HEK293T (cell line): Measurements from ENCODE around the gene ABCC6.

ENCODE experiments used
- BHLHE40 ChIP-seq: fragments of 450-650 bp; IDR thresholded peaks from 2 replicates; pipeline ENCODE4 v1.6.1; 2016; ENCODE audit warnings: mild to moderate bottlenecking, moderate library complexity, borderline replicate concordance
- CTBP1 ChIP-seq: fragments of 450-650 bp; IDR thresholded peaks from 2 replicates; pipeline ENCODE4 v1.6.1; 2016; ENCODE audit warnings: borderline replicate concordance
- ELF4 ChIP-seq: fragments of 450-650 bp; IDR thresholded peaks from 2 replicates; pipeline ENCODE4 v1.6.1; 2017; ENCODE audit warnings: antibody characterized with exemption
- FOXA1 ChIP-seq: fragments of 450-650 bp; IDR thresholded peaks from 2 replicates; pipeline ENCODE4 v1.6.1; 2016; ENCODE audit warnings: mild to moderate bottlenecking
- FOXK2 ChIP-seq: fragments of 450-650 bp; IDR thresholded peaks from 2 replicates; pipeline ENCODE4 v1.6.1; 2016; ENCODE audit warnings: mild to moderate bottlenecking
- FOXM1 ChIP-seq: fragments of 450-650 bp; IDR thresholded peaks from 2 replicates; pipeline ENCODE4 v1.6.1; 2017; ENCODE audit warnings: mild to moderate bottlenecking, borderline replicate concordance
- HDGF ChIP-seq: fragments of 450-650 bp; IDR thresholded peaks from 2 replicates; pipeline ENCODE4 v1.6.1; 2017; ENCODE audit warnings: antibody characterized with exemption, borderline replicate concordance
- LEF1 ChIP-seq: fragments of 450-650 bp; IDR thresholded peaks from 2 replicates; pipeline ENCODE4 v1.6.1; 2017; ENCODE audit warnings: mild to moderate bottlenecking, borderline replicate concordance
- NFRKB ChIP-seq: fragments of 450-650 bp; IDR thresholded peaks from 2 replicates; pipeline ENCODE4 v1.6.1; 2016; ENCODE audit warnings: mild to moderate bottlenecking, moderate library complexity
- SP1 ChIP-seq: fragments of 450-650 bp; IDR thresholded peaks from 2 replicates; pipeline ENCODE4 v1.6.1; 2017
- SUZ12 ChIP-seq: fragments of 450-650 bp; IDR thresholded peaks from 2 replicates; pipeline ENCODE4 v1.6.1; 2016; ENCODE audit warnings: mild to moderate bottlenecking
- TARDBP ChIP-seq: fragments of 450-650 bp; IDR thresholded peaks from 2 replicates; pipeline ENCODE4 v1.6.1; 2016
- ZNF384 ChIP-seq: fragments of 450-650 bp; IDR thresholded peaks from 2 replicates; pipeline ENCODE4 v1.6.1; 2016
- TF ChIP-seq, protein P1 (sequence below): fragments of 450-650 bp; IDR thresholded peaks from 2 replicates; pipeline ENCODE4 v1.6.1; 2016

DNA sequence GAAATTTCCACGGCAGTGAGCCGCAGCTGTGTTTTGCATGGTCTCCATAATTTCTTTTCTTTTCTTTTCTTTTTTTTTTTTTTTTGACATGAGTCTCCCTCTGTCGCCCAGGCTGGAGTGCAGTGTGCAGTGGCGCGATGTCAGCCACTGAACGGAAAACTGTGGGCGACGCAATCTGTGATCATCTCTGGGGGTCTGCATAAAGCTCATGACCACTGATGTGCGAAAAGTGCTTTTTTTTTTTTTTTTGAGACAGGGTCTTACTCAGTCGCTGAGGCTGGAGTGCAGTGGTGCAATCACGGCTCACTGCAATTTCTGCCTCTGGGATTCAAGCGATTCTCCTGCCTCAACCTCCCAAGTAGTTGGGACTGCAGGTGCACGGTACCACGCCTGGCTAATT, 117.6 kb downstream of the ABCC6 start:
- no peak for TF ChIP-seq SUZ12
- TF ChIP-seq, protein P1, sequence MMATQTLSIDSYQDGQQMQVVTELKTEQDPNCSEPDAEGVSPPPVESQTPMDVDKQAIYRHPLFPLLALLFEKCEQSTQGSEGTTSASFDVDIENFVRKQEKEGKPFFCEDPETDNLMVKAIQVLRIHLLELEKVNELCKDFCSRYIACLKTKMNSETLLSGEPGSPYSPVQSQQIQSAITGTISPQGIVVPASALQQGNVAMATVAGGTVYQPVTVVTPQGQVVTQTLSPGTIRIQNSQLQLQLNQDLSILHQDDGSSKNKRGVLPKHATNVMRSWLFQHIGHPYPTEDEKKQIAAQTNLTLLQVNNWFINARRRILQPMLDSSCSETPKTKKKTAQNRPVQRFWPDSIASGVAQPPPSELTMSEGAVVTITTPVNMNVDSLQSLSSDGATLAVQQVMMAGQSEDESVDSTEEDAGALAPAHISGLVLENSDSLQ = no peak
- no peak for TF ChIP-seq TARDBP
- TF ChIP-seq BHLHE40 = no peak
- TF ChIP-seq SP1 = no peak
- TF ChIP-seq NFRKB = no peak
- TF ChIP-seq LEF1 = no peak
- TF ChIP-seq ELF4 = no peak
- no peak for TF ChIP-seq FOXA1
- TF ChIP-seq HDGF = no peak
- no peak for TF ChIP-seq CTBP1
- no peak for TF ChIP-seq ZNF384
- no peak for TF ChIP-seq FOXK2
- TF ChIP-seq FOXM1 = no peak
